NOMO-1 treated with DMSO at 0.1 percent for 48 hours (cell line): ENCODE measurements around the gene VRK1.
A peak's percentile ranks its signal among the peaks of the same experiment; 100 is the strongest.

Experiments
- DNase-seq: peaks from one replicate; lab custom pipeline; 2025; ENCODE audit not compliant: unreplicated experiment; lab: John Stamatoyannopoulos, UW

The VRK1 gene

DNA sequence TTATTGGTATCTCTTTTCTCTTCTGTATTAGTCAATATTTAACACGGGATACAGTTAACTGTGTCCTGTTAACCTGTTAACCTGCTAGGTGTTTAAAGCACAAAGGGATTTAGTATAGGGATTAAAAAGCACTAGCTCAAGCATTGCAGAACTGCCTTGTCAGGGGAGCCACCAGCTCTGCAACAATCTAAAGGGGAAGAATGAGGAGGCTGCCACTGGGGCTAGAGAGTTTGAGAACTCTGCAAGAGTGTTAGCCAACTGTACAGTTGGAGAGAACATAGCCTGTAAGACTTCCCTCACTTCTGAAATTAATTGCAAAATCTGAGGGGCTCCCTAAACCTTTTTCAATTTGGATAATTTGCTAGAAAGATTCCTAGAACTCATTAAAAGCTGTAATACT lies 6.5 kb upstream of the VRK1 start:
- peak; percentile 74 for DNase-seq

DNA sequence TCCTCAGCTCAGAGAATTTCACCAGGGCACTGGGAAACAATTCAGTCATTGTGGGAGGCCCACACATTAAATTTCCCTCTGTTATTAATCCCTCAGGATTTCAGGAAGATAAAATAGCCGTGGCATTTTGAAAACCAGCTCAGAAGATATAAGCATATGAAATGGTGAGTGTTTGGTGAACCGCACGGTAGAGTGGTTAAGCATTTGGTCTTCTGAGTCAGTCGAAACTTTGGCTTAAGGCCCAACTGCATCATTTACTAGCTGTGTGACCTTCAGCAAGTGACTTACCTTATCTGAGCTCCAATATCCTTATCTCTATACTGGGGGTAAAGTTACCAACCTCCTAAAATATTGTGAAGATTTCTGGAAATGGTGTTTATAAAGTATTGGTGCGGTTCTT lies 5.2 kb upstream of the VRK1 start:
- no peak for DNase-seq

GRCh38 chr14:96792591-96792990 lies 4.6 kb upstream of the VRK1 start:
- DNase-seq = no peak

DNA sequence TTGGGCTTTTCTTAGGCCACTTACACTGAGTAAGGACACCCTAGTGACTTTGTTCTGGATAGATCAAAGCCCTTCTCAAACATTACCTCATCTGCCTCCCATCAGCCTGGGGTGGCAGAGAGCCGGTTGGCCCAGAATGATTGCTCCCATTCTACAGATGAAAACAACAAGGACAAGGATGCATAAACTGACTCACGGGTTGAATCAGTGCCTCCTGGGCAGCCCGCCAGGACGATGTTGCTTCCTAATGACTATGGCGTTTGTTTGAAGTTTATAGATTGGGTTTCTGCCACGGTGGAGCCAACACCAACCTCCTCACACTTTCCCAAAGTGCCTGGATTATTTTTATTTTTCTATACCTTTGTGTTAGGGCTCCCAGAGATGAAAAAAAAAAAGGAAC lies 3.6 kb upstream of the VRK1 start:
- no peak for DNase-seq

DNA sequence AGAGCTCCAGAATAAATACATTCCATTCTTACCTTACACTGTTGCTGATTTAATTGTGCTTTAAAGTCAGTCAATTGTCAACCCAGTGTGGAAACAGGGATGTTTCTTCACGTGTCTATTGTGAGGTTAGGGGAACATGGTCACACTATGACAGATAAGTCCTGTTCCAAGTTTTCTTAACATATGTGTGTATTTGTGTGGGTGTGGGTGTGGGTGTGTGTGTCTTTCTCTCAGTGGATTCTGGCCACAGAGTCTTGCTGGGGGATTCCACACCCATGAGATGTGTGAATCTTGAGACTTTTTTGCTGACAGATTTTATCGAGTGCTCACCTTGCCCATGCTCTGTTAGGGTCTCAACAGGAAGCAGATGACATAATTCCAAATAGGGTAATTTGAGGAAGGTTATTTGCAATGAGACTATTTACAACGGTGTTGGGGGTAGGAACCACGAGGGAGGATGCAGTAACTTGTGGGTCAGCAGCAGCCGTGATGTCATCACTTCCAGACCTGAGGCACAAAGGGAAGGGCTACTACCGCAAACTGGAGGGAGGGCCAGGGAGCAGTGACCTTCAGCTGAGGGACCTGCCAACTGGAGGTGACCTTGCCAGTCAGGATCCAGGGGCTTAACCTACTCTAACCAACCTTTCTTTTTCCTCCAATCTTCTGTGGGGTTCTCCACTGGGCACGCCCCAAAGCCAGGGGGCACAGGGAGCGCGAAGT lies 1.9 kb upstream of the VRK1 start:
- DNase-seq = peak; percentile 9

GRCh38 chr14:96797582-96798349 lies 584 bp downstream of the VRK1 start:
- DNase-seq = peak; percentile 65

- no peak for DNase-seq
Measured at GRCh38 chr14:96798956-96799355, 1.8 kb downstream of the VRK1 start.

DNA sequence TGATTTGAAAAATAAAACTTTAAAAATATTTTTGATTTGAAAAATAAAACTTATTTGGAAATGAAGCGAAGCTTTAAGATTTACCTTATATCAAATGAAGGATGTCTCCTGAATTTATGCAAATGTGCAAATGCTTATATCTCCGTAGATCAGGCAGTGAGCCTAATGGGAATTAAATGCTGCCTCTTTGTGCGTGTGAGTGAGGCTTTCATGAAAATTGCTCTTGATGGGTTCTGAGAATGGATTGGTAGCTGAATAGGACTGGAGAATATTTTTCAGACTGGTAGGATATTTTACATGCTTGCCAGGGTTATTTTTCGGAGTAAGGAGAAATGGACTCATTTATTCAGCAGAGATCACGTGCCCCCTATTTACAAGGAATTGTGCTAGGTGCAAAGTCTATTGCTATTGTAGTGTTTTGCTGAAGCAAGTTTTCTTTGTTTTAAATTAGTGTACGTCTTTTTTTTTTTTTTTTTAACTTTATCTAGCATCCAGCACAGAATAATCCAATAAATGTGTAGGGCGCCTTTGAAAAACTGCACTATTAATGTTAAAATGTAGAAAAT lies 2.4 kb downstream of the VRK1 start:
- DNase-seq = no peak

GRCh38 chr14:96801931-96802330 lies 4.7 kb downstream of the VRK1 start:
- no peak for DNase-seq

DNA sequence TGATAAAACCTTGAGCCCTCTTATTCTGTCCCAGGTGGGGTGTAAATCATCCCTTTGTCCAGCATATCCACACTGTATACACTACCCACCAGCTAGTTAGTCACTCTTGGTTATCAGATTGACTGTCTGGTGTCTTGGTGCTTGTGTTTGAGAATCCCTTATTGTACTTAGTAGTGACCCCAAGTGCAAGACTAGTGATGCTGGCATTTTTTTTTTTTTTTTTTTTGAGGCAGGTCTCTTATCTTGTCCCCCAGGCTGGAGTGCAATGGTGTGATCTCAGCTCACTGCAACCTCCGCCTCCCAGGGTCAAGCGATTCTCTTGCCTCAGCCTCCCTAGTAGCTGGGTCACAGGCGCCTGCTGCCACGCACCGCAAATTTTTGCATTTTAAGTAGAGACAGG lies 5.8 kb downstream of the VRK1 start:
- no peak for DNase-seq

DNA sequence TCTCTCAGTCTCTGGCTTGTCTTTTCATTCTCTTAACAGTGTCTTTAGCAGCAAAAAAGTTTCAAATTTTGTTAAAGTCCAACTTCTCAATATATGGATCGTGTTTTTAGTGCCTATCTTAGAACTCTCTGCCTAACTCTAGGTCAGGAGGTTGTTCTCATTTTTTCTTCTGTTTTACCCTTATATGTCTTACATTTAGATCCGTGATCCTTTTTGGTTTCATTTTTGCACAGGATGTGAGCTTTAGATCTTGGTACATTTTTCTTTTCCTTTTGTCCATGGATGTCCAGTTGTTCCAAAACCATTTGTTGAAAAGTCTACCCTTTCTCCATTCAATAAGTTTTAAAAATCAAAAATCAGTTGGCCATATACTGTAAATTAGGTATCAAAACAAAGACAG lies 6.8 kb downstream of the VRK1 start:
- DNase-seq = no peak

GRCh38 chr14:96804895-96805294 lies 7.7 kb downstream of the VRK1 start:
- DNase-seq = no peak

DNA sequence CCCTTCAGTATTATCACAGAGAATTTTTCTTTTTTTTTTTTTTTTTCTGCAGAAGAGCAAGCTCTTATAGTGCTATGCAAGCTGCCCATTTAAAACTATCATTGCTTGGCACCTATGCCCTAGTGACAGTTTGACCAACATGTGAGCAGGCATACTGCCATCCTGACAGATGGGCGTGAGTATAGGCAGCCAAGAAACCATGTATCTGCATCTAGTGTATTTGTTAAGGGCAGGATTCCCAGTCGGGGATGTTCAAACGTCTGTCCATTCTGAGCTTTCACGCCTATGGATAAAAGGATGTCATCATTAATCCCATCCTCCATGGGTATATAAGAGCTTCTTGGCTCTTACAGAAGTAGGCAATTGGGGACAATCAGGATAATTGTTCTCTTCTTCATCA lies 8.8 kb downstream of the VRK1 start:
- DNase-seq = no peak

DNA sequence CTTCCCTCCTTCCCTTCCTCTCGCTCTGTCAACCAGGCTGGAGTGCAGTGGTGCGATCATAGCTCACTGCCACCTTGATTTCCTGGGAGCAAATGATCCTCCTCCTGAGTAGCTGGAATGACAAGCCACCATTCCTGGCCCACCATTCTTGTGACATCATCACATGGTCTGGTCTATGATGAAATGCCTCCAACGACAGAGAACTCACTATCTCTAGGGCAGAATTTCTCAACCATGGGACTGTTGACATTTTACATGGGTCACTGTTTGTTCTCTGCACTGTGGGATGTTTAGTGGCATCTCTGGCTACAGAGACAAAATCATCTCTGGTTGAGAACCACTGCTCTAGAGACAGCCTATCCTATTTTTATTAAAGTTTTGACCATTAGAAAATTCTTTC lies 9.7 kb downstream of the VRK1 start:
- DNase-seq = peak; percentile 43

GRCh38 chr14:96808619-96809406 lies 11.6 kb downstream of the VRK1 start:
- DNase-seq = no peak

GRCh38 chr14:96811265-96811664 lies 14.1 kb downstream of the VRK1 start:
- no peak for DNase-seq

GRCh38 chr14:96811985-96812667 lies 14.9 kb downstream of the VRK1 start:
- peak; percentile 49 for DNase-seq

- DNase-seq = peak; percentile 95
Measured at GRCh38 chr14:96816281-96816680, 19.1 kb downstream of the VRK1 start.

GRCh38 chr14:96817750-96818666 lies 20.8 kb downstream of the VRK1 start:
- DNase-seq = no peak

GRCh38 chr14:96821501-96821900 lies 24.3 kb downstream of the VRK1 start:
- DNase-seq = no peak
